UCSD-AML1 (cell line): Measurements from ENCODE around the gene C2orf92.
A peak's percentile ranks its signal among the peaks of the same experiment; 100 is the strongest.

Experiments used
- DNase-seq: peaks from one replicate; lab custom pipeline; 2025; ENCODE audit not compliant: unreplicated experiment; lab: John Stamatoyannopoulos, UW

Gene C2orf92

DNA sequence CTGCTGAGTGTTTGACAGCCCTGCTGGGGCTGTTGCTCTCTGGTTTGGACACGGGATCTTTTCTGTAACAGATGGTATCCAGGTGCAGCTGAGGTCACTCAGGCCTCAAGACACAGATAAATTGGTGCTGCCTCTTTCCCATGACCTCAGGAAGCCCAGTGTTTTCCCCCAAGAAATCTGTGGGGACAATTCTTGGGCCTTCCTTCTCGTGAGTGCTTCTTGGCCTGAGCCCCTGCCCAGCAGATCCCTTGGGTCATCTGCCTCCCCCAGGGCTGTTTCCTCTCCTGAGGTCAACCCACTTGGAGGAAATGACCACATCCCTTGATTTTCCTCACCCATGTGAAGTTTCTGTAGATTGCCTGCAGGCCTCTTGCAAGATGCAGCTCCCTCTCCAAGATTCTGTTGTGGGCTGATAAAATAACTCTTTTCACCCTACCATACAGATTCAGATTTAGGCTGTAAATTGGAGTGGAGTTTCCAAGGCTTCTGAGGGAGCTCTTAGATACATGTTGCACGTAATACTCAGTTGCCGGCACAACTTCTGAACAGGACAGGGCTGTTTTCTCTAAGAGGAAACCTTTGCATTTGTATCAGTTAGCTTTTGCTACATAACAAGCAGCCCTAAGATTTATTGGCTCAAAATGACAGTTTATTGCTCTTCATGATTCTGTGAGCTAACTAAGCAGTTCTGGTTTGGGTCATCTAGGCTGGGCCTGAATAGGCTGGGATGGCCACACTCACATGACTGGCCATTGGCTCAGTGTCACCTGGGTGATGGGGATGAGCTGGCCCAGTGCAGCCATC lies 57.0 kb downstream of the C2orf92 start:
- no peak for DNase-seq

DNA sequence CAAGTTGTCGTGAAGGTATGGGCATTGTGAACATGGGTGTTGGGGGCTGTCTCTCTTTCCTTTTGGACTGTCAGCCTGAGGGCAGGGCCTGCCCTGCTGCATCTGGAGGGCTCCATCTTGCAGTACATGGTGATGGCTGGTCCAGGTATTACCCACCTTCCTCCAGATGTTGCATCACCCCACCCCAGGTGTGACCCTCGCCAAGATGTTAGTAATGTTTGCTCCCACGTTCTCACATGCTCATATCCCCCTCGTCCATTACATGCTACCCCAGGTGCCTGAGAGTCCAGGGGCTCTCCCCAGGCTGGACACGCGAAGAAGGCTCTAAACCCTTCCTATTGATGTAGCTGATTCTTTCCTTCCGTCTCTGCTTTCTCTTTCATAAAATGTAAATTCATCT lies 57.8 kb downstream of the C2orf92 start:
- no peak for DNase-seq

DNA sequence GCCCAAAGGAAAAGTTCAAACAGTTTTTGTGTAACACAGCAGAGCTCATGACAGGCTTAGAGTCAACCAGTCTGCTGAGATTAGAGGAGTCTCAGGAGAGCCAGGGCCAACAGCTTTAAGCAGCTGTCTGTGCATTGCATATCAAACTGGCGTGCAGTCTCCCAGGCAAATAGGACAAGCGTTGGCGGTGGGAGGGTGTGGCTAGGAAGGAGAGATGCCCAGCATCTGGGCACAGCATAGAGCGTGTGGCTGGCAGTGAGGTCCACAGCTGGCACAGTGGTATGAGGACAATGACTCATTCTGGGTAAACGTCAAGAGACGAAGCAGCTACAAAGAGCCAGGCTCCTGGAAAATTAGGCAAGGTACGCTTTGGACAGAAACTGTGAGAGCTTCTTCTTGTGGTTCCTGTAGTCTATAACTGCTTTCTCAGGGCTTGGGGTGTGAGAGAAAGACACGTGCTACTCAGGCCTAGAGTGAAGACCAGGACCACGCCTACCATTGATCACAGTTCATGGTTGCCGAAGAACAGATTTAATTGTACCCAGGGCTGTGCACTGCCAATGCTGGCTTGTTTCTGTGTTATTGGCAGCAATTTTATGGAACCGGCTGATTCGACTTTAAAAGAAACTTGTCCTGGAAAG lies 58.7 kb downstream of the C2orf92 start:
- DNase-seq: no peak

GRCh38 chr2:97730245-97730644 lies 60.7 kb downstream of the C2orf92 start:
- no peak for DNase-seq

DNA sequence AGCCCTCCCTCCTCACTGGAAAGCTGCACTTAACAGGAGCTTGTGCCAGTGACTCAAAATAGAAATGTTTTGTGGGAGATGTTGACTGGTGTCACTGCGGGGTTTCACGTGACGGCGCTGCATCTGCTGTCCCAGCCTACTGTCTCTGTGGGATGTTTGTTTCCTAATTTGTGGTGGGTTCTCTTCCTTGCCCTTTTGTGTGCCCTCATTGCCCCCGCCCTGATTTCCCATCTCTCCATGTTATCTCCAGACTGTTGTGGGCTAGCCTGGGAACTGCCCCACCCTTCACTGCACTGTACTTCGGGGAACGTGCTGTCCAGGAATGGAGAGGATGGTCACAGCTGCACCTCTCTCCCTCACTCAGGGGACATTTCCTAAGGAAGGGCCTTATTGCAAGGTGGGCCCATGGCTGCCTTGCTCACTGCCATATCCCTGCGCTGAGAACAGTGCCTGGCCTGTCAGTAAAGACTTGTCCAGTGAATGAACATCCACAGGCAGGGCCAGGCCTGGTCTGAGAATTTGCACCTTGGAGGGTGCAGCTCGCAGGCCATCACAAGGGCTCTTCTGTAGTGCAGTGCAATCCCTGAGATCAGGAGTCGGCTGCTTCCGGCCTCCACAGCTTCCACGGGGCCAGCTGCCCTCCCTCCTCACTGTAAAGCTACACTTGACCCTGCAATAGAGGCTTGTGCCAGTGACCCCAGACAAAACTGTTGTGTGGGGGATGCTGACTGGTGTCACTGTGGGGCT lies 61.9 kb downstream of the C2orf92 start:
- DNase-seq: no peak

GRCh38 chr2:97732436-97733340 lies 63.2 kb downstream of the C2orf92 start:
- DNase-seq: no peak

GRCh38 chr2:97733341-97734035 lies 64.0 kb downstream of the C2orf92 start:
- DNase-seq: no peak

DNA sequence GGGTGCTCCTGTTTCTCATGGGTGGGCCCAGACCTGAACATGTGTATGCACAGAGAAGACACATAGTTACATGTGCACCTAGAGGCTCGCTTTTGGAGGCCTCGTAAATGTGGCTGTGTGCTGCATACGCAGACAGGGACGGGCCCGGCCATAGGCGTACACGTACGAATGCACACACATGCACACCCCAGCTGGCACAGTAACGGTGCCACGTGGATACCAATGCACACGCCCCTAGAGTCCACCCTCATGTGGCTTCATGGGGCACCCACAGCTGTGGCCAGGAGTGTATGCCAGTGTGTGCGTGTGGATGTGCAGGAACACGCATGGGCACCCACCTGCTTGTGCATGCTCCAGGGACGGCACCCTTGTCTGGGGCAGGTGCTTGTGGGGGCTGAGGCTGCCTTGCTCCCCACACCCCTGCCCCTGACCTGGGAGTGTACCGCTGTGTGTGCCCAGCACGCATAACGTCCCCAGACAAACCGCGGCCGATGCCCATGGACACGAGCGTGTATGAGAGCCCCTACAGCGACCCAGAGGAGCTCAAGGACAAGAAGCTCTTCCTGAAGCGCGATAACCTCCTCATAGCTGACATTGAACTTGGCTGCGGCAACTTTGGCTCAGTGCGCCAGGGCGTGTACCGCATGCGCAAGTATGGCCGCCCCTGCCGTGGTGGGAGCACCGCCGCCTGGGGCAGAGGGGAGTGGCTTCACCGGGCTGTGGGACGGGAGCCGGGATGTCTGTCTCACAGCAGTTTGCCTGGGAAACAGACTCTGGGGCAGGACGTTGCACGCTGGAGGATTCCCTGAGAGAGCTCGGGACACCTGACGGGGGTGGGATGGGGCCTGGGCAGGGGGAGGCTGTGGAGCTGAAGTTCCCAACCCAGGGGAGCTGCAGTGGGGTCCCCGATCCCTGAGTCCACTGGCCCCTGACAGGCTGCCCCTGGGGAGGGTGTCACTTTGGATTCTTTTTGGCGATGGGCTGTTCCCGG lies 64.8 kb downstream of the C2orf92 start:
- DNase-seq: no peak

- no peak for DNase-seq
Measured at GRCh38 chr2:97735161-97735561, 65.6 kb downstream of the C2orf92 start.

GRCh38 chr2:97736185-97736584 lies 66.7 kb downstream of the C2orf92 start:
- no peak for DNase-seq

- DNase-seq: no peak
Measured at GRCh38 chr2:97736608-97737330, 67.3 kb downstream of the C2orf92 start.

DNA sequence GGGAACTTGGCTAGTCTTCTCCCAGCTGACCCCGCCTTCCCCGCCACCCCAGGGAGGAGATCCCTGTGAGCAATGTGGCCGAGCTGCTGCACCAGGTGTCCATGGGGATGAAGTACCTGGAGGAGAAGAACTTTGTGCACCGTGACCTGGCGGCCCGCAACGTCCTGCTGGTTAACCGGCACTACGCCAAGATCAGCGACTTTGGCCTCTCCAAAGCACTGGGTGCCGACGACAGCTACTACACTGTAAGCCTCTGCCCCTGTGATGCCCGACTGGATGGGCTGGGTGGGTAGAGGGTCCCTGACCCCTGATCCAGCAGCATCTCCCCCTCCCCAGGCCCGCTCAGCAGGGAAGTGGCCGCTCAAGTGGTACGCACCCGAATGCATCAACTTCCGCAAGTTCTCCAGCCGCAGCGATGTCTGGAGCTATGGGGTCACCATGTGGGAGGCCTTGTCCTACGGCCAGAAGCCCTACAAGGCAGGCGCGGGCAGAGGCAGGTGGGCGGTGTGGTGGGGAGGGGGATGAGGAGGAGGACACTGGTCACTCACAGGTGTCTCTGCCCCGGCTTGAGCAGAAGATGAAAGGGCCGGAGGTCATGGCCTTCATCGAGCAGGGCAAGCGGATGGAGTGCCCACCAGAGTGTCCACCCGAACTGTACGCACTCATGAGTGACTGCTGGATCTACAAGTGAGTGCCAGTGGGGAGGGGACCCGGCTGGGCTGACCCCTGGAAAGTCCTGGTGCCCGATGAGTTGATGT lies 68.1 kb downstream of the C2orf92 start:
- DNase-seq: no peak

DNA sequence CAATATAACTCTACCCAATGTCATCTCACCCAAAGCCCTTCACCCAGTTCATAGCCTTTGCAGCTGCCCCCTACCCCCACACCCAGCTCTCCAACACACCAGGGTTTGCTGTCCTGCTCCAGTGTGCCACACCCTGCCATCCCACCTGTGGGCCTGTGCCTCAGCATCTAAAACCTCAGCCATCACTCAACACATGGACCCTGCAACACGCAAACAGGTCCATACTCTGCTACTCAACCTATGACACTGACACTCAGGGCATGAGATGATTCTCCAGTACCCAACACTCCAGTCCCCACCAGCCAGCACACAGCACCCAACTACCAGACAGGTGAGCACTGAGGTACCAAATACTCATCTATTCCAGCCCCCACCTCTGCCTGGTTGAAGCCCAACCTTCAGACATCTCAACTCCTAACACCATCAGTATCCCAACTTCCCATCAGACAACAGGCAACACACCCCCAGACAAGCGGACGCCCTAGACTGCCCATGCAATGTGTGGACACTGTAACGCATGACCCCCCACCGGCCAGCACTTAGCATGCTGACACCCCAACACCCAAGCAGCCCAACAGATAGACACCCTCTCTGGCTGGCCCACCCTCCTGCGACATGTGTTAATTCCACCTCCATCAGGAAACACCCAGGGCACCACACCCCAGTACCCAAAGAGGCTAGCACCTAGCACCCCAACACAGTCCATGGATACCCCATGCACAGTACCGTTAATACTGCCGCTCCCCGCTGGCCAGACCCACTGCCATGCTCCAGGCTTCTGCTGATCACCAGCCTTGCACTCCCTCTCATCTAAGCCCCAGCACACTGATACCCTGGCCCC lies 68.9 kb downstream of the C2orf92 start:
- DNase-seq: no peak

DNA sequence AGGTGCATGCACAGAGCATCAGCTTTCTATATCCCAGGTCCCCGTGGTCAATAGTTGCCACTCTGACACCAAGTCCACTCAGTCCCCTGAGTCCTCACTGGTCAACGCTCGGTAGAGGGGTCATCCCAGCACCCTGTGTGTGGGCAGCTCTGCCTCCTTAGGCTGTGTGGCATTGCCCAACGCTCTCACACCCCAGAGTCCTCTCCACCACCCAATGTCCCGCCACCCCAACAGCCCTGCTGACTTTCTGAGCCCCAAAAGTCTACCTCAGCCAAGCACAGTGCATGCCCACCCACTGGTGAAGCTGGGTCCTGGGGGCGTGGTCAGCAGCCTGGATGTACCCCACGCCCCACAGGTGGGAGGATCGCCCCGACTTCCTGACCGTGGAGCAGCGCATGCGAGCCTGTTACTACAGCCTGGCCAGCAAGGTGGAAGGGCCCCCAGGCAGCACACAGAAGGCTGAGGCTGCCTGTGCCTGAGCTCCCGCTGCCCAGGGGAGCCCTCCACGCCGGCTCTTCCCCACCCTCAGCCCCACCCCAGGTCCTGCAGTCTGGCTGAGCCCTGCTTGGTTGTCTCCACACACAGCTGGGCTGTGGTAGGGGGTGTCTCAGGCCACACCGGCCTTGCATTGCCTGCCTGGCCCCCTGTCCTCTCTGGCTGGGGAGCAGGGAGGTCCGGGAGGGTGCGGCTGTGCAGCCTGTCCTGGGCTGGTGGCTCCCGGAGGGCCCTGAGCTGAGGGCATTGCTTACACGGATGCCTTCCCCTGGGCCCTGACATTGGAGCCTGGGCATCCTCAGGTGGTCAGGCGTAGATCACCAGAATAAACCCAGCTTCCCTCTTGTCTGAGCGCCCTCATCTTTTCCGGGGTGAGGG lies 69.7 kb downstream of the C2orf92 start:
- no peak for DNase-seq

DNA sequence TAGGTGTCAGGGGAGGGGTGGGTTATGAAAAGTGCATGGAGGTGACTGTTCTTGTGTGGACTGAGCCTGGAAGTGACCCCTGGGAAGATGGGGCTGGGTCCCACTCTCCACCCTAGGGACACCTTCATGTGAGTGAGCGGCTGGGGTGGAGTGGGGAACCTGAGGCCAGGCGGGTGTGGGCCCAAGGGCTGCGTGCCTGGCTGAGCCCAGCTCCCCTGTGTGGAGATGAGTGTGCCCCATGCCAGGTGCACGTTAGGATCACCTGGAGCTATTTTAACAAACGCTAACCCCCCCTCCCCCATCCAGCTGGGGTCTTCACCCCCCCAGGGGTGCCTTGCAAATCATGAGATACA lies 70.4 kb downstream of the C2orf92 start:
- no peak for DNase-seq

GRCh38 chr2:97740590-97741182 lies 71.2 kb downstream of the C2orf92 start:
- DNase-seq: peak; percentile 53
